Measurements from ENCODE around the gene ANXA2R. TPM values are rescaled to one million over a fixed set of nuclear protein-coding genes. Genes with fewer than 3 reads are reported as not detected.
A peak's percentile ranks its signal among the peaks of the same experiment; 100 is the strongest.

The ANXA2R gene
- total RNA-seq, 1 experiment from 2014 or later = 0.72 TPM

GRCh38 chr5:43042626-43043399 lies 2.7 kb upstream of the ANXA2R start:
- DNase-seq (ENCODE audit: low spot score) (peak; percentile 38), ATAC-seq (no peak)
- H3K27ac Mint-ChIP-seq = no peak overlapping the region
- TF ChIP-seq NR2C2 (CRISPR knock-in tag; IDR thresholded peaks at IDR 0.05) = no peak
- TF ChIP-seq CREB1 (CRISPR knock-in tag; IDR thresholded peaks at IDR 0.05) = 0 out of 2 replicates have a peak, but pooled peaks have one; percentile 27
- TF ChIP-seq MLX (CRISPR knock-in tag; IDR thresholded peaks at IDR 0.05) = no peak
- TF ChIP-seq ZNF396 (CRISPR knock-in tag; IDR thresholded peaks at IDR 0.05; ENCODE audit: borderline replicate concordance) = no peak
- no peak for TF ChIP-seq SP1 (CRISPR knock-in tag; conservative IDR thresholded peaks at IDR 0.05)
- no peak for TF ChIP-seq ZNF671 (CRISPR knock-in tag; IDR thresholded peaks at IDR 0.05)
- TF ChIP-seq, protein P1, sequence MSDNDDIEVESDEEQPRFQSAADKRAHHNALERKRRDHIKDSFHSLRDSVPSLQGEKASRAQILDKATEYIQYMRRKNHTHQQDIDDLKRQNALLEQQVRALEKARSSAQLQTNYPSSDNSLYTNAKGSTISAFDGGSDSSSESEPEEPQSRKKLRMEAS (CRISPR knock-in tag; IDR thresholded peaks at IDR 0.05) = peak; percentile 70; the same call in 1 of the 2 replicates
- TF ChIP-seq, protein P2, sequence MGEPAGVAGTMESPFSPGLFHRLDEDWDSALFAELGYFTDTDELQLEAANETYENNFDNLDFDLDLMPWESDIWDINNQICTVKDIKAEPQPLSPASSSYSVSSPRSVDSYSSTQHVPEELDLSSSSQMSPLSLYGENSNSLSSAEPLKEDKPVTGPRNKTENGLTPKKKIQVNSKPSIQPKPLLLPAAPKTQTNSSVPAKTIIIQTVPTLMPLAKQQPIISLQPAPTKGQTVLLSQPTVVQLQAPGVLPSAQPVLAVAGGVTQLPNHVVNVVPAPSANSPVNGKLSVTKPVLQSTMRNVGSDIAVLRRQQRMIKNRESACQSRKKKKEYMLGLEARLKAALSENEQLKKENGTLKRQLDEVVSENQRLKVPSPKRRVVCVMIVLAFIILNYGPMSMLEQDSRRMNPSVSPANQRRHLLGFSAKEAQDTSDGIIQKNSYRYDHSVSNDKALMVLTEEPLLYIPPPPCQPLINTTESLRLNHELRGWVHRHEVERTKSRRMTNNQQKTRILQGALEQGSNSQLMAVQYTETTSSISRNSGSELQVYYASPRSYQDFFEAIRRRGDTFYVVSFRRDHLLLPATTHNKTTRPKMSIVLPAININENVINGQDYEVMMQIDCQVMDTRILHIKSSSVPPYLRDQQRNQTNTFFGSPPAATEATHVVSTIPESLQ (CRISPR knock-in tag; IDR thresholded peaks at IDR 0.05) = no peak
- peak; percentile 37; the same call in 1 of the 2 replicates for TF ChIP-seq FOXK1 (CRISPR knock-in tag; IDR thresholded peaks at IDR 0.05)
- no peak for TF ChIP-seq KAT7 (CRISPR knock-in tag; IDR thresholded peaks at IDR 0.05; ENCODE audit: borderline replicate concordance)
- TF ChIP-seq ZNF416 (CRISPR knock-in tag; IDR thresholded peaks at IDR 0.05) = no peak
- no peak for TF ChIP-seq ZBTB21 (CRISPR knock-in tag; IDR thresholded peaks at IDR 0.05; ENCODE audit: borderline replicate concordance)
- TF ChIP-seq TEAD1 (CRISPR knock-in tag; IDR thresholded peaks at IDR 0.05) = no peak
- no peak for TF ChIP-seq ZMAT4 (CRISPR knock-in tag; IDR thresholded peaks at IDR 0.05)
- no peak for TF ChIP-seq MXD4 (CRISPR knock-in tag; IDR thresholded peaks at IDR 0.05; ENCODE audit: borderline replicate concordance)
- no peak for TF ChIP-seq SMAD4 (CRISPR knock-in tag; IDR thresholded peaks at IDR 0.05)
- no peak for TF ChIP-seq ESRRA (CRISPR knock-in tag; IDR thresholded peaks at IDR 0.05; ENCODE audit: borderline replicate concordance)
- TF ChIP-seq OVOL2 (CRISPR knock-in tag; IDR thresholded peaks at IDR 0.05; ENCODE audit: borderline replicate concordance) = no peak
- no peak for TF ChIP-seq ATF1 (CRISPR knock-in tag; IDR thresholded peaks at IDR 0.05)
- TF ChIP-seq, protein P3, sequence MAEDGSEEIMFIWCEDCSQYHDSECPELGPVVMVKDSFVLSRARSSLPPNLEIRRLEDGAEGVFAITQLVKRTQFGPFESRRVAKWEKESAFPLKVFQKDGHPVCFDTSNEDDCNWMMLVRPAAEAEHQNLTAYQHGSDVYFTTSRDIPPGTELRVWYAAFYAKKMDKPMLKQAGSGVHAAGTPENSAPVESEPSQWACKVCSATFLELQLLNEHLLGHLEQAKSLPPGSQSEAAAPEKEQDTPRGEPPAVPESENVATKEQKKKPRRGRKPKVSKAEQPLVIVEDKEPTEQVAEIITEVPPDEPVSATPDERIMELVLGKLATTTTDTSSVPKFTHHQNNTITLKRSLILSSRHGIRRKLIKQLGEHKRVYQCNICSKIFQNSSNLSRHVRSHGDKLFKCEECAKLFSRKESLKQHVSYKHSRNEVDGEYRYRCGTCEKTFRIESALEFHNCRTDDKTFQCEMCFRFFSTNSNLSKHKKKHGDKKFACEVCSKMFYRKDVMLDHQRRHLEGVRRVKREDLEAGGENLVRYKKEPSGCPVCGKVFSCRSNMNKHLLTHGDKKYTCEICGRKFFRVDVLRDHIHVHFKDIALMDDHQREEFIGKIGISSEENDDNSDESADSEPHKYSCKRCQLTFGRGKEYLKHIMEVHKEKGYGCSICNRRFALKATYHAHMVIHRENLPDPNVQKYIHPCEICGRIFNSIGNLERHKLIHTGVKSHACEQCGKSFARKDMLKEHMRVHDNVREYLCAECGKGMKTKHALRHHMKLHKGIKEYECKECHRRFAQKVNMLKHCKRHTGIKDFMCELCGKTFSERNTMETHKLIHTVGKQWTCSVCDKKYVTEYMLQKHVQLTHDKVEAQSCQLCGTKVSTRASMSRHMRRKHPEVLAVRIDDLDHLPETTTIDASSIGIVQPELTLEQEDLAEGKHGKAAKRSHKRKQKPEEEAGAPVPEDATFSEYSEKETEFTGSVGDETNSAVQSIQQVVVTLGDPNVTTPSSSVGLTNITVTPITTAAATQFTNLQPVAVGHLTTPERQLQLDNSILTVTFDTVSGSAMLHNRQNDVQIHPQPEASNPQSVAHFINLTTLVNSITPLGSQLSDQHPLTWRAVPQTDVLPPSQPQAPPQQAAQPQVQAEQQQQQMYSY (CRISPR knock-in tag; IDR thresholded peaks at IDR 0.05) = peak; percentile 34; the same call in 1 of the 2 replicates
- no peak for TF ChIP-seq MYBL2 (CRISPR knock-in tag; IDR thresholded peaks at IDR 0.05)
- no peak for TF ChIP-seq STAT6 (CRISPR knock-in tag; conservative IDR thresholded peaks at IDR 0.05; ENCODE audit: low read depth)
- TF ChIP-seq CDX4 (CRISPR knock-in tag; IDR thresholded peaks at IDR 0.05; ENCODE audit: borderline replicate concordance) = no peak
- no peak for TF ChIP-seq ZNF423 (CRISPR knock-in tag; IDR thresholded peaks at IDR 0.05)
- no peak for TF ChIP-seq E2F4 (CRISPR knock-in tag; IDR thresholded peaks at IDR 0.05; ENCODE audit: borderline replicate concordance, low read depth)

More at GRCh38 chr5:43042626-43043399, 2.7 kb upstream of the ANXA2R start:
- CTCF ChIA-PET = interaction anchor here (1.2 to 2.1 kb wide), 6 partner anchors 23 to 130 kb away, joined by 3 to 11 read pairs (median 6); no protein-coding TSS in a partner anchor
- POLR2A ChIA-PET = interaction anchor here (1.2 kb wide), 1 partner anchor 22 kb away, joined by 6 read pairs; no protein-coding TSS in a partner anchor
- H3K9me3 Mint-ChIP-seq = no peaks in the 10 kb centered on the region
- peaks cover 56% of the 10 kb centered on the region for H3K4me1 Mint-ChIP-seq
- peak overlapping the region; percentile 74 for H3K4me3 Mint-ChIP-seq
- peaks cover 93% of the 10 kb centered on the region for H3K27me3 Mint-ChIP-seq (ENCODE audit: low read depth)
- H3K36me3 Mint-ChIP-seq = no peaks in the 10 kb centered on the region
